GM19035 (cell line): ENCODE results near the gene COL6A2.
"Not testable (repeated sequence)": the region's sequence is repeated elsewhere in the genome, so short reads cannot be mapped to it uniquely, and the experiment has no call there.

Experiments
- ATAC-seq: cut with Tn5 transposase; IDR thresholded peaks from one replicate; pipeline ENCODE4 v1.9.1; 2021; ENCODE audit not compliant: unreplicated experiment

The COL6A2 gene

DNA sequence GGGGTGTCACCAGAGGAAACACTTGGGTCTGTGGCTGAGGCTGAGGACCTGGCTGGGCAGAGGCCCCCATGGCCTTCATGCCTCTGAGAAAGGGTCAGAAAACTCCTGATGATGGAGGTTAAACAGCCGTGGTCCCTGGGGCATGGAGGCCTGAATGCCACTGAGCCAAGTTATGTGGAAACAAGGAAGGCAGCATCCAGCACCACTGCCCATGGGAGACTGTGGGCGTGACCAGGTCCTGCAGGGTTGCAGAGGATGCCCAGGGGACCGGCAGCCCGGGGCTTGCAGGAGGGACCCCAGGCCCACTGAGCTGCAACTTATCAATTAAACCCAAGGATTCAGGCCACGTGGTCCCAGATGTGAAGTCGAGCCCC is 18.9 kb upstream of the COL6A2 start:
- ATAC-seq, result no peak

GRCh38 chr21:46079352-46080170 is 18.4 kb upstream of the COL6A2 start:
- no peak for ATAC-seq

- ATAC-seq, result no peak
Measured at GRCh38 chr21:46080171-46081021, 17.5 kb upstream of the COL6A2 start.

GRCh38 chr21:46081022-46081861 is 16.7 kb upstream of the COL6A2 start:
- no peak for ATAC-seq

DNA sequence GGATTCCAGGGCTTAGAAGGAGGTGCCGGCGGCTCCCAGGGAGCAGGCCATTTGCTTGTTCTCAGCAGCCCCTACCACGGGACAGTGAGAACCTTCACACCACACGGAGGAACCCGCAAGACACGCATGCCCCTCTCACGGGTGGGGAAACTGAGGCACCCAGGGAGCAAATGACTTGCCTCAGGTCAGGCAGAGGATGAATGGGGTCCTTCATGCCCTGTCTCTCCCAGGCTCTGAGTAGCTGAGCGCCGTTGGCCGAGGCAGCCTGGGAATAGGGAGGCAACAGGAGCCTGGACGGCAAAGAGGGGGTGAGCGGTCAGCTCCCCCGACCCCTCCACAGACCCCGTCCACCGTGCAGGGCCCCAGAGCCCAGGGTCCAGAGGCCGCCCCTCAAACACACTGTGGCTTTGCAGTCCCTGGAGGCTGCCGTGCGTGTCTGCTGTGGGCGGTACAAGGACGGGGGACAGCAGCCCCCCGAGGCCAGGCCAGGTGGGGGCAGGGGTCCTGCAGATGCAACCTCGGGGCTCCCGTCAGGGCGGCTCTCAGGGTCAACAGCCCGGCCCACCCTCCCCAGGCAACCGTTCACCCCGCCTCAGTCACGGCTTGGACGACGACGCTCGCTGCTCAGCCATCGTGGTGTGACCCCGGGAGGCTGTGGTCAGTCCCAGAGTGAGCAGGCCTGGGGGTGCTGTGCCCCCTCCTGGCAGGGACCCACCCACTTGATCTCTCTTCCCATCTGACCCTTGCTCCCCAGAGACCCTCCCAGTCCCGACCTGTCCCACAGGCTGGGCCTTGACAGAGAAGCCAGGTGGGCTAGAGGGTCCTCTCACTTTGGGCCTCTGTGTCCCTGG is 15.8 kb upstream of the COL6A2 start:
- ATAC-seq, result no peak

- ATAC-seq, result no peak
Measured at GRCh38 chr21:46082713-46082962, 15.3 kb upstream of the COL6A2 start.

GRCh38 chr21:46082963-46083790 is 14.7 kb upstream of the COL6A2 start:
- no peak for ATAC-seq

DNA sequence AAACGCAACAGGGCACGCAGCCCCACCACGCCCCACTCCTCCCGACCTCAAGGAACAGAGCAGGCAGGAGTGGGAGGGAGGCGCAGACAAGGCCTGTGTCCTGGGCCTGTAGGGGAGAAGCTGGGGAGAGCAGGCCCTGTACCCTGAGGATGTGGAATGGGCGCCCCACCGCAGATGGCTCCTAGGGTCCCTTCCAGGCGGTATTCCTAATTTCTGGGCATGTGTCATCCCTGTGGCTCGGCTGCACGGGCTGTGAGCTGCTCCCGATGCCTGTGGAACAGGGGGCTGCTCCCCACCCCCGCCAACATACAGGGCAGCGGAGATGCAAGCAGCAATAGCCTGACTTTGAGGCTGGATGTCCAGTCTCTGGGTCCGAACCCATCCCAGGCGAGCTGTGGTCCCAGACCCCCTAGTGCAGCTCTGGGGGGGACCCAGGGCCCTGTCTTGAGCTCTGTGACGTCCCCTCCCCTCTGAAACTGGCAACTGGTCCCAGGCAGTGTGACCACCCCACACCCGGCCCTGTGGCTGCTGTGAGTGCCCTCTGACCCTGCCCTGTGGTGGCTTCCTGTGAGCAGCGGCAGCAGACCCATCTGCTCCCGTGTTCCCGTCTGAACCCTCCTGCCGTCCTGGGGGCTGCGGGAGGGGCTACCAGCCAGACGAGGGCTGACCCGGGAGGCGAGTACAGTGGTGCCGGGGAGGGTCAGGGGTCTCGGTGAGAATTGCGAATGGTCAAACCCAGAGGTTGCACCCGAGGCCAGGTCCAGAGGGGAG is 13.9 kb upstream of the COL6A2 start:
- ATAC-seq, result no peak

- ATAC-seq, result no peak
Measured at GRCh38 chr21:46084709-46085108, 13.2 kb upstream of the COL6A2 start.

GRCh38 chr21:46085259-46085658 is 12.7 kb upstream of the COL6A2 start:
- not testable (repeated sequence) for ATAC-seq

DNA sequence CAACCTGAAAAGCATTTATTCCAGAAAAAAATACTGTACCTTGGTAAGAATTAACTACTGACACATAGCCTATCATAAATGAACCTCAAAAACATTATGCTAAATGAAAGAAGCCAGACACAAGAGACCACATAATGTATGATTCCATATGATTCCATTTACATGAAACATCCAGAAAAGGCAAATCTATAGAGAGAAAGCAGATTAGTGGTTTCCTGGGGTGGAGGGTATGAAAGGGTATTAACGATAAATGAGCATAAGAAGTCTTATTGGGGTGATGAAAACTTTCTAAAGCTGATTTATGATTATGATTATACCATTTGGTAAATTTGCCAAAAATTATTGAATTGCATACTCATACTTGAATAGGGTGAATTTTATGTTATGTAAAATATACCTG is 10.3 kb upstream of the COL6A2 start:
- no peak for ATAC-seq

DNA sequence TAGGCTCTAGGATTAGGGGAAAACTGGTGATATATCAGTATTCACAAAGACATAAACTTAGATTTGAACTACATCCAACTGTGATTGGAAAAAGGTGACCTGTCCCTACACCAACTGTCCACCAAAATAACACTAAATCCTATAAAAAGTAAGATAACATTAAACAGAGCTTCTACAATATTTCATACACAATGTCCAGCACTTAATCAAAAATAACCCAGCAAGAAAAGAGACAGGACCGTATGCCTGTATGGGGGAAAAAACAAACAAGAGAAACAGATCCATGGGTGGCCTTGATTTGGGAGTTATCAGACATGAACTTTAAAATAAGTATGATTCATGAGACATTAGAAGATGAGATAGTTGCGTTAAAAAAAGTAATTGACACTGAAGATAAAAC is 9.7 kb upstream of the COL6A2 start:
- no peak for ATAC-seq

DNA sequence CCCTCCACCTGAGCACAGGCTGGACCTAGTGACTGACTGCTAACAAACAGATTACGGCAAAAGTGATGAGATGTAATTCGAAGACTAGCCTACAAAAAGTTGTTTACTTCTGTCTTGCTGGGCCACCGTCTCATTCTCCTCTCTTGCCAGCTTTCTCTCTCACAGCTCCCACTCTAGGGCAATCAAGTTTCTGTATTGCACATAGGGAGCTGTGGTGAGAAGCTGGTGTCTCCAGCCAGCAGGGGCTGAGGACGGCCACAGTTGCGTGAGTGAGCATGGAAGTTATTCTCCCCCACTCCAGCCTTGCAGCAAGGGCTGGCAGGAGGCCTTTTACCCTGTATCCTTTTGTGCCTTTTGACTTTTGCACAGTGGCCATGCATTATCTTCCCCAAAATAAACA is 8.6 kb upstream of the COL6A2 start:
- no peak for ATAC-seq

GRCh38 chr21:46091118-46091517 is 6.8 kb upstream of the COL6A2 start:
- ATAC-seq, result no peak

- ATAC-seq, result no peak
Measured at GRCh38 chr21:46091631-46092025, 6.3 kb upstream of the COL6A2 start.

- ATAC-seq, result no peak
Measured at GRCh38 chr21:46092026-46092764, 5.7 kb upstream of the COL6A2 start.

GRCh38 chr21:46092811-46093667 is 4.9 kb upstream of the COL6A2 start:
- ATAC-seq, result no peak
